HG03469 (cell line): Measurements from ENCODE around the gene SAMSN1.

ENCODE experiments used
- ATAC-seq: cut with Tn5 transposase; IDR thresholded peaks from one replicate; pipeline ENCODE4 v1.9.1; 2021; ENCODE audit warnings: mild to moderate bottlenecking, moderate library complexity, moderate number of reproducible peaks; ENCODE audit not compliant: unreplicated experiment

SAMSN1 gene

GRCh38 chr21:14545906-14546480, at the start of gene SAMSN1:
Gene SAMSN1 (minus strand): TSS chr21:14546315. CDS start chr21:14546261, 54 bp downstream.
- ATAC-seq: peak; percentile 92

- ATAC-seq: no peak
Measured at GRCh38 chr21:14595449-14595848, 49.3 kb upstream of the SAMSN1 start.

- no peak for ATAC-seq
Measured at GRCh38 chr21:14594967-14595366, 48.9 kb upstream of the SAMSN1 start.

- no peak for ATAC-seq
Measured at GRCh38 chr21:14593230-14593629, 47.1 kb upstream of the SAMSN1 start.

GRCh38 chr21:14592296-14593000, 46.3 kb upstream of the SAMSN1 start:
- ATAC-seq: no peak

- ATAC-seq: no peak
Measured at GRCh38 chr21:14591882-14592281, 45.8 kb upstream of the SAMSN1 start.

- no peak for ATAC-seq
Measured at GRCh38 chr21:14591377-14591776, 45.3 kb upstream of the SAMSN1 start.

- ATAC-seq: peak; percentile 82
Measured at GRCh38 chr21:14589855-14590563, 43.9 kb upstream of the SAMSN1 start.

GRCh38 chr21:14587266-14587665, 41.2 kb upstream of the SAMSN1 start:
- no peak for ATAC-seq

GRCh38 chr21:14585122-14585521, 39.0 kb upstream of the SAMSN1 start:
- ATAC-seq: no peak

GRCh38 chr21:14584357-14585095, 38.4 kb upstream of the SAMSN1 start:
- ATAC-seq: no peak

- ATAC-seq: no peak
Measured at GRCh38 chr21:14583629-14584255, 37.6 kb upstream of the SAMSN1 start.

GRCh38 chr21:14582934-14583628, 37.0 kb upstream of the SAMSN1 start:
- no peak for ATAC-seq

- ATAC-seq: no peak
Measured at GRCh38 chr21:14581902-14582457, 35.9 kb upstream of the SAMSN1 start.

- ATAC-seq: no peak
Measured at GRCh38 chr21:14573244-14573643, 27.1 kb upstream of the SAMSN1 start.

GRCh38 chr21:14572204-14572780, 26.2 kb upstream of the SAMSN1 start:
- ATAC-seq: peak; percentile 49

- no peak for ATAC-seq
Measured at GRCh38 chr21:14569868-14570267, 23.8 kb upstream of the SAMSN1 start.

GRCh38 chr21:14569026-14569621, 23.0 kb upstream of the SAMSN1 start:
- ATAC-seq: no peak
